Stromal cell of bone marrow (primary cell): ENCODE measurements around the gene COPZ2.
A peak's percentile ranks its signal among the peaks of the same experiment; 100 is the strongest.
"Not testable (repeated sequence)": the region's sequence is repeated elsewhere in the genome, so short reads cannot be mapped to it uniquely, and the experiment has no call there.

Experiments
- DNase-seq: peaks from one replicate; pipeline ENCODE4 v3.0.0-alpha.2; 2012; ENCODE audit warnings: low read depth

The COPZ2 gene

DNA sequence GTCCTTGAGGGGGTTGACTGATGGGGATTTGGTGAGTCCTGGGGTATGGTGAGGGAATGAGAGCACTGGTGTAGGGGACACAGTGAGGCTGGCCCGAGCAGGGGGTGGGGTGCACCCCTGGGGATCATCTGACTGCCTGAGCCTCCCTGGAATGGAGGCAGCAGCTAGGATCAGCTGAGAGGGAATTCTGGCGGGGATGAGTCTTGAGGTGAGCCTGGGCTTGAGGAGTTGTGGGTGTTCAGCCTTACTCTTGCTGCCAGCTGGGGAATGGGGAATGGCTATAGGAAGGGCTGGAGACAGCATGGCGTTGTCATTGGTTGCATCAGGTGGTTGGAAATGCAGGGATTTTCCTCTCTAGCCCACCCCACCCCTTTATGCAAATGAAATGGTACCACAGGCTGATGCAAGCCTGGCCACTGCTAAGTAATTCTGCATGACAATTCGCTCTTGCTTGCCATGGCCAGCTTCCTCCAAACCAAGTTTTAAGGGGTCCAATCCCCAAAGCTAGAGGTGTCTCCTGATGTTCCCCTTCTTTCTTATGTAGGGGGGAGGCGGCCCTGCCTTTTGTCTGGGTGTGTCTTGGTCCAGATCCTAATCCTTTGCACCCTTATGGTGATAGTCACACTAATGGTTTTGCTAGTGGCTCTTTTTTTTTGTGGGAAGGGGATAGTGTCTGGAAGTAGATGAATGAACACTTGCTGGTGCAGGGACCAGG, 18.1 kb upstream of the COPZ2 start:
- DNase-seq = no peak

DNA sequence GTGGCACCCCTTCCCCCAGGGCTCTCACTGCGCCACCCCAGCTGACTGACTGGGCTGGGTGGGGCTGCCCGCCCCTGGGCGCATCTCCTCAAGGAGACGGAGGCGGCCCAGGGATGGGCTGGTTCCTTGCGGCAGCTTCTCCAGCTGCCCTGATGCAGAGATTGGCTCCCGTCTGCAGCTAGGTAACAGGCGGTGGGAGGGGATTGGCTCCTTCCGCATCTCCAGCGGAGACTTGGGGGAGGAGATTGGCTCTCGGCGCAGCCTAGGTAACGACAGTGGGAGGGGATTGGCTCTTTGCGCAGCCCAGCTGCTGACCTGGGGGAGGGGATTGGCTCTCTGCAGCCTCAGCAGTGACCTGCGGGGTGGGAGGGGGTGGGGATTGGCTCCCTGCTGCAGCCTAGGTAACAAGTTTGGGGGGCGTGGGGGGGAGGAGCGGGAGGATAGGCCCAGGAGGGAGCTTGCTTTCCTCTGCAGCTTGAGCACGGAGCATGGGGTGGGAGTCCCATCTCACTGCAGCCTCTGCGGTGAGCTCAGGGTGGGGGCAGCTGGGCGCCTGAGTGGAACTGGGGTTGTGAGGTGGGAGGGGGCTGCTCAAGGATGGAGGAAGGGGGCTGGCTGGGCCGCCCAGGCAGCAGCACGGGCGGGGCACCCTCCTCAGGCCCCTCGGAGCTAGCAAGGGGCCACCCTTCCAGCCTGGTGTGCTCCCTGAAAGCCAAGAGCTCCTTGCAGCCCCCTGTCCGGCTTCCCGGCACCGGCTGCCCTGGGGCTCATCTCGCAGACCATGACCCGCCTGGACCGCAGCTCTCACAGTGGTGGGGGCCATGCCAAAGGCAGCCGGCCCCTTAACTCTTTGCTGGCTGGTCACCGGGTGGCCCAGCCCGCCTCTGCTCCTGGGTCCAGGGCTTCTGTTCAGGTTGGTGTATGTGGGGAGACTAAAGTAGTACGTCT, 16.9 kb upstream of the COPZ2 start:
- no peak for DNase-seq

DNA sequence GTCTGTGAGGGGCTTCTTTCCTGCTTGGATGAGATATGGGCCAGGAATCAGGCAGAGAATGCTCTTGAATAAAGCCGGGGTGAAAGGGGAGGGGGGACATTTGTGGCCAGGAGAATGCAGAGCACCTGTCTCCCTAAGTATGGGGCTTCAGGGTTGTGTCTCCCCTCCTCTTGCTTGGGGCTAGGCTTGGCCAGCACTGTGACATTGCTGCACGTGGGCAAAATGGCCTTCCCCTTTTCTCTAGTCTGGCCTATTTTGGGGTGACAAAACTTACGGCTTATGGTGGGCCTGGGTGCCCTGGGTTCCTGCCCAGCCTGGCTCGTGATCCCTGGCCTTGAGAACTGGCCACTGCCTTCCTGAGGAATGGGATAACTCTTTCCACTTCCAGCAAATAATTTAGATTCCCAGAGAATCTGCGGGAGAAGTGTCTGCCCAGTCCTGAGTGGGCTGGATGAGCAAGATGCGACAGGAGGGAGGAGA, 16.2 kb upstream of the COPZ2 start:
- DNase-seq = no peak

DNA sequence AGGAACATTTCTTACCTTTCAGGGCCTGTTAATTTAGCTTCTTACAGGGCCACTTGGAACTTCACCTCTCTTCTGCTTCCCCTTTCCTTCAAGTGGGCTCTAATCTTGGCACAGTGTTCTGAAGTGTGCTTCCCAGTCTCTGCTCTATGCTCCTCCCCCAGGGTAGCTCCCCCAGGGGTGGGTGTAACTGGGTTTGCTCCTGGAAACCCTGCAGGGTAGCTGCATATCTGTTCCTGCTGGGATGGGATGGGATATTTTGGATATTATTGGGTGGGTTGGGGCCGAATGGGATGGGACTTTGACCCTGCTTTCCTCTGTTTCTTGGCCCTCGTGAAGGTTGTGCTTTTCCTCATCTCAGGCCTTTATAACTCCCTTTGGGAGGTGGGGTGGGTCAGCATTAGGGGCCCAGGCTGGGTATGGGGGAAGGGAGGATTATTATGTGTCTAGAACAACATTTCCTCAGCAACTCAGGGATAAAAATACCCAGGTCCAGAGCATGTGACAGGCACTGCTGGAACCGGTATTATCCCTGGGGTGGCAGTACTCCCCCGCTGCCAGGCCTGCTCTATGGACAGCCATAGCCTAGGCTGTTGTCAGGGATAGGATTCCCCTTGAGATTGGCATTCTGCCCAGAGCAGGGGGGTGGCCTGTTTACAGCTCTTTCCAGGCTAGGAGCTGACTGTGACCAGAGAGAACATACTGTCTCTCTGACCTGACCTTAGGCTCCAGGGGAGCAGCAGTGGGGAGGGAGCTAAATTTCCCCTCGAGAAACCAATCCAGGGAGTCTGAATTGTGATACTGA, 15.6 kb upstream of the COPZ2 start:
- DNase-seq = no peak

DNA sequence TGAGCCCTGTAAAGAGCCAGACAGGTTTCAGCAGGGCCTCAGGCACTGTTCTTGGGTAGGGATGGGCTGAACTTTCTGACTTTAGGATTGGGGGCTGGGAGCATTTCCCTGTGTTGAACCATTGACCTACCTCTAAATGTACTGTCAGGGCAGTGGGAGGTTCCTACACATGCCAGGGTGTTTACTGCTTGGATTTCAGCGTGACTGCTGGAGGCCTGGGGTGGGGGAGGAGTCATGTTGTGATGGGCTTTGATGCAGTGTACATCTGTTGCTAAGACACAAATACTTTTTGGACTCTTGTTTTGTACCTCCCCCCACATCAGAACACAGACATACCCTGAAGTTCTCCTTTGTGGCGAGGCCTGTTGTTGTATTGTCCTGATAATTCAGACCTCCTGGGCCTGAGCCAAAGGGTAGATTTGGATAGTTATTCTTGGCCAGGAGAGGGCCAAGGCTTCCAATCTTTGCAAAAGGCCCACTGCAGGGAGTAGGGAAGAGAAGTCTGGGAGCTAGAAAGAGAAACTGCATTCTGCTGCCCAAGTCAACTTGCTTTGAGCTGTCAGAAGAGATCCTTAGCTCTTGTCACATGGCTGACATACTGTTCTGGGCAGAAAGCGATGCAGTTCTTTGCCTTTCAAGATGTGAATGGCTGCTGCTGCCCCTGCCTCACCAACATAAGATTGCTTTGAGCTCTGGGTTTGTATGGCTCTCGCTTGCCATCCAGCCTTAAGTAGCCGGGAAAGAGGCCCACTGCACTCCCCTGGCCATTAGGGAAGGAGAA, 14.3 kb upstream of the COPZ2 start:
- peak; percentile 86 for DNase-seq

DNA sequence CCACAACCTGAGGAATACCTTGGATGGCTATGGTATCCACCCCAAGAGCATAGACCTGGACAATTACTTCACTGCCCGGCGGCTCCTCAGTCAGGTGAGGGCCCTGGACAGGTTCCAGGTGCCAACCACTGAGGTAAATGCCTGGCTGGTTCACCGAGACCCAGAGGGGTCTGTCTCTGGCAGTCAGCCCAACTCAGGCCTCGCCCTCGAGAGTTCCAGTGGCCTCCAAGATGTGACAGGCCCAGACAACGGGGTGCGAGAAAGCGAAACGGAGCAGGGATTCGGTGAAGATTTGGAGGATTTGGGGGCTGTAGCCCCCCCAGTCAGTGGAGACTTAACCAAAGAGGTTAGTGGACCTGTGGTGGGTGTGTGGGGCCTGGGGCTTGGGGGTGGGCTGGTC, 13.7 kb upstream of the COPZ2 start:
- no peak for DNase-seq

DNA sequence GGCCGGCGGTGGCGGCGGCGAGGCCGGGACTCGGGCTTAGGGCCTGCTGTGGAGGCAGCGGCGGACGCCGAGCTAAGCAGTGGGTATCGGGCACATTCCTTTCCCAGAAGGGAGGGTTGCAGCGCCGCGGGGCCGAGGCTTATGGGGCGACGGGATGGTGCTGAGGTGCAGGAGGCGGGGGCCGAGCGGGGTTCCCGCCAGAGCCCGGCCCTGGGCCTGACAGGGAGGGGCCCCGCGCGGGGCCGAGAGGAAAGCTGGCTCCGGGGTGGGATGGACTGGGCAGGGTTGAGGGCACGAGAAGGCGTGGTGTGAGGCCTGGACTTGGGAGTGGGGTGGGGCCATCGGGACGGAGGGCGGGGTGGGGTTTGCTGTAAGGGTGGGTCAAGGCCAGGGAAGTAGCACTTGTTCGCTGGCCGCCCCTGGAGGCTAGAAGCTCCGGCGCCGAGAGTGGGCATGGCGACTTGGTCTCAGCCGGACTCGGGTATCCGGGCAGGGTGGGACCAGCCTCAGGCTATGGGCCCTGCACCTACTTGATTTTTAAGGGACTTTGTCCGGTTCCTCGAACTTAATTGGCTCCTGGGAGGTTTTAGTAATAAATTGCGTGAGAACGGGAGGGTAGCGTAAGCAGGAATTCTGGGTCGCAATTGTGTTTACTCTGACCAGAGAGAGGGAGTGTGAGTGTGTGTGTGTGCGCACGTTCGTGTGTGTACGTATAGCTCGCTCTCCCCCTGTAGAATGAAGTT, 11.0 kb upstream of the COPZ2 start:
- peak; percentile 86 for DNase-seq

DNA sequence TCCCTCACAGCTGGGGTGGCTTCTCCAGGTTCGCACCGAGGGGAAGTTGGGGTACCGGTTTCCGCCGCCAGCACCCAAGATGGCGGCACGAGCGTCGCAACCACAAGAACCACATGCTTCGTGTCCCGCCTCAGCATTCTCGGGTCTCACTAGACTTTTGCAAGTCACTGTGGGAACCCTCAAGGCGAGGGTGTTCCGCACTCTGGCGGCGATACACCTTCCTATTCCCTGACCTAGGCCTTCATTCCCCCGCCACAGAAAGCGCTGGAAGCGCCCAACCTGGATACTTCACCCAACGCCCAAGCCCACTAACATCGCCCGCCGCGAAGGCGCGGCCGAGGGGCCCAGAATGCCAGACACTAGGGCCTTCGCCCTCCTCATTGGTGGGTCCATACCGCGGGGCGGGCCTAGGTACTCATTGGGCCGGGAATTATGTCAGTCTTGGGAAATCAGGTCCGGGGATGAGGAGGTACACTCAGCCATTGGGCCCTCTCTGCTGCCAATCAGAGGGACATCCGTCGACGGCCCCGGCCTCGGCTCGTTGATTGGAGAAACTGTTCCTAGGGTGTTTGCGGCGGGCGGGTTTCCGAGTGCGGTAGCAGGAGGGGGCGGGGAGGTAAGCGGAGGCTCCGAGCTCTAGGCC, 10.3 kb upstream of the COPZ2 start, which contains the start of gene NFE2L1:
Gene NFE2L1 (plus strand): TSS at position 619 of the 643 bp plus-strand sequence. CDS start 2,760 bp downstream, outside the sequence.
- DNase-seq = peak; percentile 100

DNA sequence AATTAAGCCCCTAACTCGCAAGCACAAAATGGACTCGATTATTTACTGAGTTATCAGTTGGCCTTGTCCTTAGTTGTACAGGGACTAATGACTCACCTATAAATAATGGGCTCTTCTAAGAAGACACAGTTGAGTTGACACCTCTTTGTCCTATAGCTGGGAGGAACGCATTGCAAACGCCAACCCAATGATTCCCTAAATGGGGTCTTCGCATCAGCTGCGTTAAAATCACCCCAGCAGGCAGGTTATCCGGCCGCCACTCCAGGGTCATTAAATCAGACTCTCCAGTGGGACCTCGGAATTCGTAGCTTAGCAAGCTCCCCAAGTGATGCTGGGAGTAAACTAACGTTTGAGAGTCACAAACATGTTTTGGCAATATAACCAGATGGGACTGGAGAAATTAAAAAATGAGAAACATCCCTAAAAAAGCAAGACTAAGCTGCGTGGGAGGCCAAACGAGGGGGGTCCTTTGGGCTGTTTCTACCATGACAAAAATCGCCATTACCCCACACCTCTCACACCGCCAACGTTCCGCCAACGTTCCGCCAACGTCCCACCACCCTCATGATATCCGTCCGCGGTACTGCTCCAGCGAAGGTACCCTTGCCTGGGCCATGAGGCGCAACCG, 9.6 kb upstream of the COPZ2 start:
- no peak for DNase-seq

DNA sequence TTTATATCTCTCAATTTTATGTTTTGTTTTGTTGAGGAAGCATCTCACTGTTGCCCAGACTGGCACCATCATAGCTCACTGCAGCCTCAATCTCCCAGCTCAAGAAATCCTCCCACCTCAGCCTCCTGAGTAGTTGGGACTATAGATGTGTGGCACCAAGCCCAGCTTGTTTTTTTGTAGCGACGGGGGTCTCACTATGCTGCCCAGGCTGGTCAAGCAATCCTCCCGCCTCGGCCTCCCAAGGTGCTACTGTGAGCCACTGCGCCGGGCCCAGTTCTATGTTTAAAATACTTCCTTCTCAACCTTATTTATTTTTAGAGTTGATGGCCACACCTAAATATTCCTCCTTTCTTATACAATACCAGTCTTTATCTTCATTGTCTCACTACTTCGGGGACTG, 8.7 kb upstream of the COPZ2 start:
- no peak for DNase-seq

DNA sequence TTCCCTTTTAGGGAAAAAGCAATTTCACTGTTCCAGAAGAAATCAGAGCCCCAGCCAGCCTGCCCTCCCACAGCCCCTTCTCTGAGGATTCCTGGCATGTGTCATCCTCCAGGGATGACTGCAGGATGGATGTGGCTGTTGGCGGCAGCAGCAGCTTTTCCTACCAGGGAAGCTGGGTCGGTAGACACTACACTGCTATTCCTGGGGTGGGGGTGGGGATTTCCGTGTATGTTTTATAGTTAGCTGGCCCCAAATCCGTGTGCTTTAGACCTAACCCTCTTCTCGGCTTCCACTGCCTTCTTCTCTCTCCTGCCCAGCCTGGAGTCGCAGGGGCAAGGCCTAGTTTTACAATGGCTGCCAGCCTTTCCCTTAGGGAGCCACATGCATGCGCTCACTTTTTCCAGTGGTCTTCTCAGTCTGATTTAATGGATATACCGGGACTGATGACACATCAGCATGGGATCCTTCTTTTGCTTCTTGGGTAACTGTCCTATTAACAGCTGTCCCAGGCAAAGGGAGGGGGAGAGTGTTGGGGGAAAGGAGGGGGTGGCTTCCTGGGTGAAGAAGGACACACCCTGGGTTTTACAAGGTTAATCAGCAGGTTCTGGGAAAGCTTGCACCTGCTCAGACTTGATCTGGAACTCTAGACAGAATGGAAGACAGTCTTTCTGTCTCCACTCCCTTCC, 7.9 kb upstream of the COPZ2 start:
- DNase-seq = peak; percentile 86

DNA sequence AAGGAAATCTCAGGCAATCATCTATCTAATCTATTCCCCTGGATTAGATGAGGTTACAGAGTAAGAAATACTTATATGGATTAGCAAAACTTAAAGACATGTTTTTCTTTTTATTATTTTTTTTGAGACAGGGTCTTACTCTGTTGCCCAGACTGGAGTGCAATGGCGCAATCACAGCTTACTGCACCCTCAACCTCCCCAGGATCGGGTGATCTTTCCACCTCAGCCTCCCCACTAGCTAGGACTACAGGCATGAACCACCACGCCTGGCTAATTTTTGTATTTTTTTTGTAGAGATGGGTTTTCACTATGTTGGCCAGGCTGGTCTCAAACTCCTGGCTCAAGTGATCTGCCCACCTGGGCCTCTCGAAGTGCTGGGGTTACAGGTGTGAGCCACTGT, 7.3 kb upstream of the COPZ2 start:
- DNase-seq = no peak

DNA sequence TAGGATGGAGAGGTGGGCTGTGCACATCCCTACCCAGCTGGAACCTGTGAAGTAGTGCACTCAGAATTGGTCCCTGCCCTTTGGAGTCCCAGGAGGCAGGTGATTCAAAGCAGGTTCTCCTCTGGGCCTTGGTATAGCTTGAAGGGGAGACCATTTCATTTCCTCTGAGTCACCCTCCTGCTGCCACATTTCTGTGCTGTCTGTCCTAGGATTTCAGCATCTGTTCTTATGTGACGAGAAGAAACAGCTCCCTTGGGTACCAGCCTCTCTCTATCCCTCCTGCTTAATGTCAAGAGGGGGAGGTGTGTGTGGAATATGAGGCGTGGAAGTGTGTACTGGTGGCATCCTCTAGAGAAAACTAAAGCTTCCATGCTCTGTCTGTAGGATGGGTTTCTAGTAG, 5.6 kb upstream of the COPZ2 start:
- DNase-seq = no peak

DNA sequence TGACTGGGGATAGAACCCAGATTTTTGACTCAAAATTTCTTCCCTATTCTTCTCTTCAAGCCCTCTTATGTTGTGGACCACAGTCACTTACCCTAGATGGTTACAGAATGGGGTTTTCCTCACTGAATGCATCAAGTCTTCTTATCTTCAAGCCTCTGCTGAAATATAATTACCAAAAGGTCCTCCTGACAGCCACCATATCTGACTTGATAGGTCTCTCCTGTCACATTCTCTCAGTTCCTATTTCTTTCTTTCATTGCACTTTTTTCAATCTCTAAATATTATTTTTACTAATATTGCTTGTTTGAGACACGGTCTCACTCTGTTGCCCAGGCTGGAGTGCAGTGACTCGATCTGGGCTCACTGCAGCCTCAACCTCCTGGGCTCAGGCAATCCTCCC, 1.1 kb upstream of the COPZ2 start:
- DNase-seq = no peak

DNA sequence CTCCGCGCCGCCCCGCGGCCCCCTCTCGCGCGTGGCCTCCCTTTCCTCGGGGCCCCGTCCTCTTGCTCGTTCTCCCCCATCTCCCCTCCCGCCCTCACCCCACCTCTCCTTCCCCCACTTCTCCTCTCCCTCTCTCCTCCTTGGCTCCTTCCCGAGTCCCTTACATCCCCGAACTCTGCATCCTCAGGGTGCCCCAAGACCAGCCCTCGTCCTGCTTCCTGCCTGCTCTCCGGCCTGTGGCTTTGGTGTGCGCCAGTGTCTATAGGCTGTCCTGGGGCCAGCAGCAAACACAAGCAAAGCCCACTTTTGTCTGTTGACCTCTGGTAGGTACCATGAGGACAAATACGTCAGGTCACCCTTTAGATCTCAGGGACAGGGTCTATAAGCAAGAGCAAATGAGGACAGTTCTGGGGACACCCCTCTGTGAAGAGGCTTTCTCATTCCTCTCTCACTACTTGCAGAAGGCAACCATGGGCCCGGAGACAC, 284 bp upstream of the COPZ2 start:
- no peak for DNase-seq

DNA sequence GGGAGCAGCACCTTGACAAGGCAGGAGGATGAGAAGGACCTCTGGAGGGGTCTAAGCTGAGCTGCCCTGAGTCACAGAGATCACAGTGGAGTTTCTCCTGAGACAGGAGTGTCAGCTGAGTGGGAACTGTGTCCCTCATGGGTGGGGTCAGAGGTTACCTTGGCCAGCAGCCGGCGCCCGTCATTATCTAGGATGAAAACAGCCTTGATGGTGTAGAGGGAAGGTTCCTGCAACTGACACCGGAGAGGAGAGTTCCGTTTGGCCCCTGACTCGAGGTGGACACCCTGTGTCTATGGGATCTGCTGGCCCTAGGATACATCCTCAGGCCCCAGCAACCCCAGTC, 933 bp downstream of the COPZ2 start:
- DNase-seq = no peak

DNA sequence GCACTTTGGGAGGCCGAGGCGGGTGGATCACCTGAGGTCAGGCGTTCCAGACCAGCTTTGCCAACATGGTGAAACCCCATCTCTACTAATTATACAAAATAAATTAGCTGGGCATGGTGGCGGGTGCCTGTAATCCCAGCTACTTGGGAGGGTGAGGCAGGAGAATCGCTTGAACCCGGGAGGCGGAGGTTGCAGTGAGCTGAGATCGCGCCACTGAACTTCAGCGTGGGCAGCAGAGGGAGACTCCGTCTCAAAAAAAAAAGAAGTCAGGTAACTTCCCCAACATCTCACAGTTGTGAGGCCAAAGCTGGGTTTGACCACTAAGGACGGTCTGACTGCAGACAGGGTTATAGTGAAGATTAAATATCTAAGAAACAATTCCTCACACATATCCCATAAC, 2.9 kb downstream of the COPZ2 start:
- DNase-seq = not testable (repeated sequence)

DNA sequence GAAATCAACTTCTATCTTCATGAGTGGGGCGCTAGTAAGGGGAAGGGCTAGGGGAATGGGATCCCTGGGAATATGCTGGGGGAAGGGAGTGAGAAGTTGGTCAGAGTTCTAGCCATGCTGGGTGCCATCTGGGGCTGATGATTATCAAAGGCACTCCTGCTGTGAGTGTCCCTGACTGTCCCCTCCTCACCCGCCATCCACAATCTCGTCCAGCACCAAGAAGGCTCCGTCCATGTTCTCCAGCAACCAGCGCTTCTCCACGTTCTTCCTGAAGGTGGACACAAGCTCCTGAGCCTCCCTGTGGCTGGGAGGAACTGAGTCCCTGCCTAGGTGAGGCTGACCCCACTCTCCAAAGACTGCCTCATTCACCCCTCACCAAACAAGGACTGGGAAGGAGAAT, 5.6 kb downstream of the COPZ2 start:
- no peak for DNase-seq

DNA sequence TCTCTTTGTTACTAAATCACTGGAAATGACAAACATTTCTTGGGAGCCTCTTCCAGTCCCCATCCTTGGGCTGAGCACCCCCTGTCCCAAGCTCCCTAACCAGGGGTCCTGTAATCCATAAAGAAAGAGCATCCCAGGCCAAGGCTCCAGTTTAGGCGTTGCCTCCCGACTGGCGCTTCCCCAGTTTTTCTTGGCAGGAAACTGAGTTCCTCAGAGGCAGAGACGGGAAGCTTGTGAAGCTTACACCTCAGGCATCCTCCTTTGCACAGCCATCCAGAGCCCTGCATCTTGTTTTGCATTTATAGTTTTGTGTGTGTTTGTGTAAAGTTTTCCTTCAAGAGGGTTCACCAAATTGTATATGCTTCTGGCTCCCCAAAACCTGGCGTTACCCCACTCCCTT, 7.1 kb downstream of the COPZ2 start:
- DNase-seq = no peak
